ENCODE results near the gene CLEC1A.

CLEC1A gene

GRCh38 chr12:10122689-10123088 lies 23.9 kb upstream of the CLEC1A start:
- H3K27me3 ChIP-seq (ENCODE audit: control insufficient read depth, insufficient read depth, low read length): peaks cover 3% of the 10 kb centered on the region
- H3K36me3 ChIP-seq (ENCODE audit: insufficient read depth, low read length): no peaks in the 10 kb centered on the region
- no peak overlapping the region for H3K4me3 ChIP-seq (ENCODE audit: low read length)
- H3K9ac ChIP-seq (ENCODE audit: low read depth, low read length): no peak overlapping the region
- H3K9me3 ChIP-seq (replicated peaks; ENCODE audit: low read length): no peaks in the 10 kb centered on the region
- no peaks in the 10 kb centered on the region for H3K4me1 ChIP-seq (ENCODE audit: control insufficient read depth, insufficient read depth, low read length)
- H3K4me2 ChIP-seq (ENCODE audit: low read length): no peak overlapping the region

DNA sequence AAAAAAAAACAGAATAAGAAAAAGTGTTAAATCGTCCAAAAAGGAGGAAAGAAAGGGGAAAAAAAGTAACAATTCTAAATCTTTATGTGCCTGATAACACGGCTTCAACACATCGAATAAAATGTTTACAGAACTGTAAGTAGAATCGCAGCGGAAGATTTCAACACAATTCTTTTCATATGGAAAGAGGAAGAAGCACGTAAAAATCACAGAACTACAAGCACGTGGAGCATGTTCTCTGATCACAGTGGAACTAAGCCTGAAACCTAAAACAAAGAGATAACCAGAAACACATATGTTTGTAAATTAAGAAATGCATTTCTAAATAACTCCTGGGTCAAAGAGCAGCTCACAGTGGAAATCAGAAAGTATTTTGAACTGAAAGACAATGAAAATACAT lies 22.5 kb upstream of the CLEC1A start:
- Histone ChIP-seq H3K4me2 (ENCODE audit: low read length) (no peak overlapping the region), H3K36me3 (ENCODE audit: insufficient read depth, low read length) (no peaks in the 10 kb centered on the region), H3K9me3 (replicated peaks; ENCODE audit: low read length) (no peaks in the 10 kb centered on the region), H3K4me1 (ENCODE audit: control insufficient read depth, insufficient read depth, low read length) (no peaks in the 10 kb centered on the region), H3K27me3 (ENCODE audit: control insufficient read depth, insufficient read depth, low read length) (no peaks in the 10 kb centered on the region), H3K9ac (ENCODE audit: low read depth, low read length) (no peak overlapping the region), H3K4me3 (ENCODE audit: low read length) (no peak overlapping the region)

- Histone ChIP-seq H3K36me3 (ENCODE audit: insufficient read depth, low read length) (no peaks in the 10 kb centered on the region), H3K4me3 (ENCODE audit: low read length) (no peak overlapping the region), H3K4me2 (ENCODE audit: low read length) (no peak overlapping the region), H3K9me3 (replicated peaks; ENCODE audit: low read length) (no peaks in the 10 kb centered on the region), H3K9ac (ENCODE audit: low read depth, low read length) (no peak overlapping the region), H3K27me3 (ENCODE audit: control insufficient read depth, insufficient read depth, low read length) (no peaks in the 10 kb centered on the region), H3K4me1 (ENCODE audit: control insufficient read depth, insufficient read depth, low read length) (no peaks in the 10 kb centered on the region)
Observed at GRCh38 chr12:10119066-10119465, 20.3 kb upstream of the CLEC1A start.

GRCh38 chr12:10115890-10116289 lies 17.1 kb upstream of the CLEC1A start:
- H3K4me3 ChIP-seq (ENCODE audit: low read length): no peak overlapping the region
- H3K27me3 ChIP-seq (ENCODE audit: control insufficient read depth, insufficient read depth, low read length): no peaks in the 10 kb centered on the region
- H3K4me2 ChIP-seq (ENCODE audit: low read length): no peak overlapping the region
- no peak overlapping the region for H3K9ac ChIP-seq (ENCODE audit: low read depth, low read length)
- no peaks in the 10 kb centered on the region for H3K36me3 ChIP-seq (ENCODE audit: insufficient read depth, low read length)
- H3K9me3 ChIP-seq (replicated peaks; ENCODE audit: low read length): no peaks in the 10 kb centered on the region
- H3K4me1 ChIP-seq (ENCODE audit: control insufficient read depth, insufficient read depth, low read length): no peaks in the 10 kb centered on the region

GRCh38 chr12:10115311-10115710 lies 16.5 kb upstream of the CLEC1A start:
- H3K4me3 ChIP-seq (ENCODE audit: low read length): no peak overlapping the region
- H3K9ac ChIP-seq (ENCODE audit: low read depth, low read length): no peak overlapping the region
- no peaks in the 10 kb centered on the region for H3K9me3 ChIP-seq (replicated peaks; ENCODE audit: low read length)
- no peaks in the 10 kb centered on the region for H3K4me1 ChIP-seq (ENCODE audit: control insufficient read depth, insufficient read depth, low read length)
- H3K4me2 ChIP-seq (ENCODE audit: low read length): no peak overlapping the region
- H3K27me3 ChIP-seq (ENCODE audit: control insufficient read depth, insufficient read depth, low read length): no peaks in the 10 kb centered on the region
- no peaks in the 10 kb centered on the region for H3K36me3 ChIP-seq (ENCODE audit: insufficient read depth, low read length)

DNA sequence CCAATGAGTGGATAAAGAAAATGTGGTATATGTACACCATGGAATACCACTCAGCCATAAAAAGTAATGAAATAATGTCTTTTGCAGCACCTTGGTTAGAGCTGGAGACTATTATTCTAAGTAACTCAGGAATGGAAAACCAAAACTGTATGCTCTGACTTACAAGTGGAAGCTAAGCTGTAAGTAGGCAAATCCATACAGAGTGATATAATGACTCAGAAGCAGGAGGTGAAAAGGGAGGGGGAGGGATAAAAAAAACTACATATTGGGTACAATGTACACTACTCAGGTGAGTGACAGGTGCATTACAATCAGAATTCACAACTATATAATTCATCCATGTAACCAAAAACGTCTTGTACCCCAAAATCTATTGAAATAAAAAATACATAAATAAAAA lies 15.1 kb upstream of the CLEC1A start:
- no peaks in the 10 kb centered on the region for H3K4me1 ChIP-seq (ENCODE audit: control insufficient read depth, insufficient read depth, low read length)
- H3K4me2 ChIP-seq (ENCODE audit: low read length): no peak overlapping the region
- no peak overlapping the region for H3K4me3 ChIP-seq (ENCODE audit: low read length)
- no peaks in the 10 kb centered on the region for H3K36me3 ChIP-seq (ENCODE audit: insufficient read depth, low read length)
- no peaks in the 10 kb centered on the region for H3K27me3 ChIP-seq (ENCODE audit: control insufficient read depth, insufficient read depth, low read length)
- H3K9ac ChIP-seq (ENCODE audit: low read depth, low read length): no peak overlapping the region
- H3K9me3 ChIP-seq (replicated peaks; ENCODE audit: low read length): no peaks in the 10 kb centered on the region

GRCh38 chr12:10113075-10113474 lies 14.3 kb upstream of the CLEC1A start:
- no peak overlapping the region for H3K4me2 ChIP-seq (ENCODE audit: low read length)
- H3K4me3 ChIP-seq (ENCODE audit: low read length): no peak overlapping the region
- H3K36me3 ChIP-seq (ENCODE audit: insufficient read depth, low read length): no peaks in the 10 kb centered on the region
- H3K9me3 ChIP-seq (replicated peaks; ENCODE audit: low read length): no peaks in the 10 kb centered on the region
- no peak overlapping the region for H3K9ac ChIP-seq (ENCODE audit: low read depth, low read length)
- no peaks in the 10 kb centered on the region for H3K4me1 ChIP-seq (ENCODE audit: control insufficient read depth, insufficient read depth, low read length)
- H3K27me3 ChIP-seq (ENCODE audit: control insufficient read depth, insufficient read depth, low read length): no peaks in the 10 kb centered on the region

- no peak overlapping the region for H3K9ac ChIP-seq (ENCODE audit: low read depth, low read length)
- H3K4me1 ChIP-seq (ENCODE audit: control insufficient read depth, insufficient read depth, low read length): no peaks in the 10 kb centered on the region
- no peaks in the 10 kb centered on the region for H3K36me3 ChIP-seq (ENCODE audit: insufficient read depth, low read length)
- H3K4me2 ChIP-seq (ENCODE audit: low read length): no peak overlapping the region
- no peaks in the 10 kb centered on the region for H3K9me3 ChIP-seq (replicated peaks; ENCODE audit: low read length)
- no peaks in the 10 kb centered on the region for H3K27me3 ChIP-seq (ENCODE audit: control insufficient read depth, insufficient read depth, low read length)
- H3K4me3 ChIP-seq (ENCODE audit: low read length): no peak overlapping the region
Observed at GRCh38 chr12:10111451-10111850, 12.7 kb upstream of the CLEC1A start.

DNA sequence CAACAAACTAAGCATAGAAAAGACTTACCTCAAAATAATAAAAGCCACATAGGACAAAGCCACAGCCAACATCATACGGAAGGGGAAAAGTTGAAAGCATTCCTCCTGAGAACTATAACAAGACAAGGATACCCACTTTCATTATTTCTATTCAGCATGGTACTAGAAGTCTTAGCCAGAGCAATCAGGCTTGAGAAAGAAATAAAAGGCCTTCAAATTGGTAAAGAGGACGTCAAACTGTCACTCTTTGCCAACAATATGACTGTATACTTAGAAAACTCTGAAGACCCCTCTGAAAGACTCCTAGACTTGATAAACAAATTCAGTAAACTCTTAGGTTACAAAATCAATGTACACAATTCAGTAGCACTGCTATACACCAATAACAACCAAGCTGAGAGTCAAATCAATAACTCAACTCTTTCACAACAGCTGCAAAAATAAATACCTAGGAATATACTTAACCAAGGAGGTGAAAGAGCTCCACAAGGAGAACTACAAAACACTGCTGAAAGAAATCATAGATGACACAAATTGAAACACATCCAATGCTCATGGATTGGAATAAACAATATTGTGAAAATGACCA lies 11.6 kb upstream of the CLEC1A start:
- no peaks in the 10 kb centered on the region for H3K9me3 ChIP-seq (replicated peaks; ENCODE audit: low read length)
- no peak overlapping the region for H3K4me3 ChIP-seq (ENCODE audit: low read length)
- no peaks in the 10 kb centered on the region for H3K4me1 ChIP-seq (ENCODE audit: control insufficient read depth, insufficient read depth, low read length)
- H3K36me3 ChIP-seq (ENCODE audit: insufficient read depth, low read length): no peaks in the 10 kb centered on the region
- H3K9ac ChIP-seq (ENCODE audit: low read depth, low read length): no peak overlapping the region
- no peaks in the 10 kb centered on the region for H3K27me3 ChIP-seq (ENCODE audit: control insufficient read depth, insufficient read depth, low read length)
- H3K4me2 ChIP-seq (ENCODE audit: low read length): no peak overlapping the region

GRCh38 chr12:10102322-10102721 lies 3.5 kb upstream of the CLEC1A start:
- Histone ChIP-seq H3K36me3 (ENCODE audit: insufficient read depth, low read length) (no peaks in the 10 kb centered on the region), H3K4me3 (ENCODE audit: low read length) (no peak overlapping the region), H3K4me2 (ENCODE audit: low read length) (no peak overlapping the region), H3K9me3 (replicated peaks; ENCODE audit: low read length) (no peaks in the 10 kb centered on the region), H3K27me3 (ENCODE audit: control insufficient read depth, insufficient read depth, low read length) (peaks cover 7% of the 10 kb centered on the region), H3K4me1 (ENCODE audit: control insufficient read depth, insufficient read depth, low read length) (no peaks in the 10 kb centered on the region), H3K9ac (ENCODE audit: low read depth, low read length) (no peak overlapping the region)

- Histone ChIP-seq H3K4me2 (ENCODE audit: low read length) (no peak overlapping the region), H3K4me3 (ENCODE audit: low read length) (no peak overlapping the region), H3K27me3 (ENCODE audit: control insufficient read depth, insufficient read depth, low read length) (peaks cover 7% of the 10 kb centered on the region), H3K9ac (ENCODE audit: low read depth, low read length) (no peak overlapping the region), H3K36me3 (ENCODE audit: insufficient read depth, low read length) (no peaks in the 10 kb centered on the region), H3K9me3 (replicated peaks; ENCODE audit: low read length) (no peaks in the 10 kb centered on the region), H3K4me1 (ENCODE audit: control insufficient read depth, insufficient read depth, low read length) (no peaks in the 10 kb centered on the region)
Observed at GRCh38 chr12:10101648-10102220, 2.9 kb upstream of the CLEC1A start.

DNA sequence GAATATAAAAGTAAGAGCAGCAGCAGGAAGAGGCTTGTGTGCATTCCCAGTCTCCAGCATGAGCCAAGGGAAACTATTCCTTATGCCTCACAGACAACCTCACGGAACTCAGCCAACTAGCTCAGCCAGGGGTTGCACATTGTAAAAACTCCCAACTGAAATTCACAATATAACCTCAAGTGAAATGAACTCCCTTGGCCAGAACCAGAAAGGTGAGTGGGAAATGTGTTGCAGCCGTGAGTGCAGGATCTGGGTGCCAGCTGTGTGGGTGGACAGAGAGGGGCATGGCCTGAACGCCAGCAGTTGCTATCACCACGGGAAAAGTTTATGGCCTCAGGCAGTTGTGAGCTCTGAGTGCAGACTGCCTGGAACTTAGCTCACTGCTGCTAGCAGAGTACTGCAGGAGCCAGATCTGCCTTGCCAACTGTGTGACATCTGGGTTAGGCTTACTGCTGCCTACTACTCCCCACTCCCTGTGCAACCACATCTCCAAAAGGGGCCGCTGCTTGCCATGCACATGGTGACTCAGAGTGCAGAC lies 2.3 kb upstream of the CLEC1A start:
- H3K36me3 ChIP-seq (ENCODE audit: insufficient read depth, low read length): no peaks in the 10 kb centered on the region
- H3K9ac ChIP-seq (ENCODE audit: low read depth, low read length): no peak overlapping the region
- no peak overlapping the region for H3K4me2 ChIP-seq (ENCODE audit: low read length)
- no peaks in the 10 kb centered on the region for H3K9me3 ChIP-seq (replicated peaks; ENCODE audit: low read length)
- peaks cover 7% of the 10 kb centered on the region for H3K27me3 ChIP-seq (ENCODE audit: control insufficient read depth, insufficient read depth, low read length)
- no peaks in the 10 kb centered on the region for H3K4me1 ChIP-seq (ENCODE audit: control insufficient read depth, insufficient read depth, low read length)
- H3K4me3 ChIP-seq (ENCODE audit: low read length): no peak overlapping the region

Data from skeletal muscle satellite cell (primary cell).